Endothelial cell of umbilical vein (primary cell): ENCODE data around the gene KDM4E.
"Not testable (repeated sequence)": the region's sequence is repeated elsewhere in the genome, so short reads cannot be mapped to it uniquely, and the experiment has no call there.

Source experiments
- EZH2 ChIP-seq: IDR thresholded peaks from 2 replicates; pipeline ENCODE4 v1.6.1; 2012; ENCODE audit warnings: borderline replicate concordance, low read depth, mild to moderate bottlenecking, moderate library complexity, low read length, inconsistent platforms; ENCODE audit not compliant: severe bottlenecking
- POLR2A ChIP-seq: IDR thresholded peaks from 2 replicates; pipeline ENCODE4 v1.6.1; 2012; ENCODE audit warnings: low read depth, mild to moderate bottlenecking, control low read depth, low read length
- POLR2AphosphoS5 ChIP-seq: IDR thresholded peaks from 2 replicates; pipeline ENCODE4 v1.6.1; 2012; ENCODE audit warnings: low read depth, mild to moderate bottlenecking, control low read depth, low read length, moderate library complexity; ENCODE audit not compliant: insufficient read depth
- TF ChIP-seq, protein P1 (sequence below), 2 donors: IDR thresholded peaks; 1 replicate in 1 of 2; 2 replicates in 1 of 2; pipeline ENCODE4 v1.5.1; 2011; ENCODE audit warnings: low read length in 2 of 2, mild to moderate bottlenecking in 2 of 2, moderate library complexity in 2 of 2, control low read depth in 1 of 2, inconsistent platforms in 1 of 2, low read depth in 1 of 2; ENCODE audit not compliant: insufficient read depth in 1 of 2; ENCODE audit errors: extremely low read depth in 1 of 2
- TF ChIP-seq, protein P2 (sequence below): IDR thresholded peaks from 2 replicates; pipeline ENCODE4 v1.6.1; 2011; ENCODE audit not compliant: insufficient read depth, insufficient read length

DNA sequence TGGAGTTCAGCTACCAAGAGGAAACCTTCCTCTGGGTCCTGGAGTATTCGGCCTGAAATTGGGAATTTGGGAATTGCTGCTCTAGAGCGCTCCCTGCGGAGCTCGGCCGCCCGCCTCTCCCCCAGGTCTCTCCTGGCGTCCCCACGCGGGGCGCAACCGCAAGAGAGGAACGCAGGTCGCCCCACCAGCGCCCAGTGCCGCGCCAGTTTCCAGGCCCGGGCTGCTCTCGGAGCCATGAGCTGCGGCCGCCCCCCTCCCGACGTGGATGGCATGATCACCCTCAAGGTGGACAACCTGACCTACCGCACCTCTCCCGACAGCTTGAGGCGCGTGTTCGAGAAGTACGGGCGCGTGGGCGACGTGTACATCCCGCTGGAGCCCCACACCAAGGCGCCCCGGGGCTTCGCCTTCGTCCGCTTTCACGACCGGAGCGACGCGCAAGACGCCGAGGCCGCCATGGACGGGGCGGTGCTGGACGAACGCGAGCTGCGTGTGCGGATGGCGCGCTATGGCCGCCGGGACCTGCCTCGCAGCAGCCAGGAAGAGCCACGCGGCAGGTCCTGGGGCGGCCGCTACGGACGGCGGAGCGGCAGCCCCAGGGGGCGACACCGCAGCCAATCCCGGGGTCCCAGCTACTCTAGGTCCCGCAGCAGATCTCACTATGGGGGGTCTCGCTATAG lies 12.4 kb downstream of the KDM4E start:
- not testable (repeated sequence) for TF ChIP-seq POLR2A, EZH2, POLR2AphosphoS5
- TF ChIP-seq, protein P1, sequence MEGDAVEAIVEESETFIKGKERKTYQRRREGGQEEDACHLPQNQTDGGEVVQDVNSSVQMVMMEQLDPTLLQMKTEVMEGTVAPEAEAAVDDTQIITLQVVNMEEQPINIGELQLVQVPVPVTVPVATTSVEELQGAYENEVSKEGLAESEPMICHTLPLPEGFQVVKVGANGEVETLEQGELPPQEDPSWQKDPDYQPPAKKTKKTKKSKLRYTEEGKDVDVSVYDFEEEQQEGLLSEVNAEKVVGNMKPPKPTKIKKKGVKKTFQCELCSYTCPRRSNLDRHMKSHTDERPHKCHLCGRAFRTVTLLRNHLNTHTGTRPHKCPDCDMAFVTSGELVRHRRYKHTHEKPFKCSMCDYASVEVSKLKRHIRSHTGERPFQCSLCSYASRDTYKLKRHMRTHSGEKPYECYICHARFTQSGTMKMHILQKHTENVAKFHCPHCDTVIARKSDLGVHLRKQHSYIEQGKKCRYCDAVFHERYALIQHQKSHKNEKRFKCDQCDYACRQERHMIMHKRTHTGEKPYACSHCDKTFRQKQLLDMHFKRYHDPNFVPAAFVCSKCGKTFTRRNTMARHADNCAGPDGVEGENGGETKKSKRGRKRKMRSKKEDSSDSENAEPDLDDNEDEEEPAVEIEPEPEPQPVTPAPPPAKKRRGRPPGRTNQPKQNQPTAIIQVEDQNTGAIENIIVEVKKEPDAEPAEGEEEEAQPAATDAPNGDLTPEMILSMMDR (IDR thresholded peaks at IDR 0.05; ENCODE audit: extremely low read depth in 1 of 2, insufficient read depth in 1 of 2, low read depth in 1 of 2, low read length in 2 of 2): peak; percentile 5 to 42
- TF ChIP-seq, protein P2, sequence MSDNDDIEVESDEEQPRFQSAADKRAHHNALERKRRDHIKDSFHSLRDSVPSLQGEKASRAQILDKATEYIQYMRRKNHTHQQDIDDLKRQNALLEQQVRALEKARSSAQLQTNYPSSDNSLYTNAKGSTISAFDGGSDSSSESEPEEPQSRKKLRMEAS: not testable (repeated sequence)
